ENCODE data around the gene QRICH2.

Gene QRICH2

DNA sequence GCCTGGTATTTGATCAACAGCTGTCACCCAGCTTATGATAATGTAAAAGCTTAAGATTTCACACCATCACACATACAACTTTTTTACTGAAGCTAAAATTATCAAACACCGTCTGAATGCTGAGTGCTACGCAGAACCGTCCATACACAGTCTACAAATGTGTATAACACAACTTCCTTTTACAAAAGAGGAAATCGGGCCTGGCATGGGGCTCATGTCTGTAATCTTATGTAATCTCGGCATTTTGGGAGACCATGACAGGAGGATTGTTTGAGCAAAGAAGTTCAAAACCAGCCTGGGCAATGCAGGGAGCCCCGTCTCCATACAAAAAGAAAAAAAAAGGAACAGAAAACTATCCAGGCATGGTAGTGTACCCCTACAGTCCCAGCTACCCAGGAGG is 19.6 kb upstream of the QRICH2 start:
- no peak overlapping the region for H3K4me3 ChIP-seq (ENCODE audit: low read depth, low read length)
- TF ChIP-seq, protein P1, sequence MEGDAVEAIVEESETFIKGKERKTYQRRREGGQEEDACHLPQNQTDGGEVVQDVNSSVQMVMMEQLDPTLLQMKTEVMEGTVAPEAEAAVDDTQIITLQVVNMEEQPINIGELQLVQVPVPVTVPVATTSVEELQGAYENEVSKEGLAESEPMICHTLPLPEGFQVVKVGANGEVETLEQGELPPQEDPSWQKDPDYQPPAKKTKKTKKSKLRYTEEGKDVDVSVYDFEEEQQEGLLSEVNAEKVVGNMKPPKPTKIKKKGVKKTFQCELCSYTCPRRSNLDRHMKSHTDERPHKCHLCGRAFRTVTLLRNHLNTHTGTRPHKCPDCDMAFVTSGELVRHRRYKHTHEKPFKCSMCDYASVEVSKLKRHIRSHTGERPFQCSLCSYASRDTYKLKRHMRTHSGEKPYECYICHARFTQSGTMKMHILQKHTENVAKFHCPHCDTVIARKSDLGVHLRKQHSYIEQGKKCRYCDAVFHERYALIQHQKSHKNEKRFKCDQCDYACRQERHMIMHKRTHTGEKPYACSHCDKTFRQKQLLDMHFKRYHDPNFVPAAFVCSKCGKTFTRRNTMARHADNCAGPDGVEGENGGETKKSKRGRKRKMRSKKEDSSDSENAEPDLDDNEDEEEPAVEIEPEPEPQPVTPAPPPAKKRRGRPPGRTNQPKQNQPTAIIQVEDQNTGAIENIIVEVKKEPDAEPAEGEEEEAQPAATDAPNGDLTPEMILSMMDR (IDR thresholded peaks at IDR 0.05; ENCODE audit: borderline replicate concordance, insufficient read depth, low read depth, low read length) = no peak

DNA sequence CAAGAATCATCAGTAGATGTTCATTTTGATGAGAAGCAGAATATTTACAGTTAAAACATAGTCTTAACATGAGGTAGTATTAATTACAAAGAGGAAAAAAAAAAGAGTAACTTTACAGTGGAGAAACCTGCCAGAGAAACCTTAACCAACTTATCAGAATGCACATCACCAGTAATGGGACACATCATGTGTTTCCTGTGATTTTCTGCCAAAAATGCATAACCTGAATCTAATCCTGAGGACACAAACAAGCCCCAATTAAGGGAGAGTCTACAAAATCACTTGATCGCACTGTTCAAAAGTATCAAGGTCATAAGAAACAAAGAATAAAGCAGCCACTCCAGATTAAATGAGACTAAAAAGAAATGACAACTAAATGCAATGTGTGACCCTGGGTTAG is 18.2 kb upstream of the QRICH2 start:
- TF ChIP-seq, protein P1 (IDR thresholded peaks at IDR 0.05; ENCODE audit: borderline replicate concordance, insufficient read depth, low read depth, low read length) = no peak
- H3K4me3 ChIP-seq (ENCODE audit: low read depth, low read length) = no peak overlapping the region

DNA sequence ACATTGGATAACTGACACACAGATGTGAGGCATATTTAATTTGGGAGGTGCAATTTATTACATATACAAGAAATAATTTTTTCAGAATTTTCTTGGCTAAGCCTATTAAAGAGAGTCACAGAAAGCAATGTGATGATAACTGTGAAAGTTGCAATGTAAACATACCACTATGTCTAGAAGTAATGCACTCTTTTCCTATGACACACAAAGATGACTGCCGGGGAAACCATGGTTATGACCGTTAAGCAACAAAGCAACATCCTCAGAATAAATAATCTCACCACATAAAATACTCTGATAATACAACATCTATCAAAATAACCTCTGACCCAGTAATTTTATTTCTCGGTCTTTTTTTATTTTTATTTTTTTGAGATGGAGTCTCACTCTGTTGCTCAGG is 10.5 kb upstream of the QRICH2 start:
- no peak overlapping the region for H3K4me3 ChIP-seq (ENCODE audit: low read depth, low read length)
- TF ChIP-seq, protein P1 (IDR thresholded peaks at IDR 0.05; ENCODE audit: borderline replicate concordance, insufficient read depth, low read depth, low read length) = no peak

DNA sequence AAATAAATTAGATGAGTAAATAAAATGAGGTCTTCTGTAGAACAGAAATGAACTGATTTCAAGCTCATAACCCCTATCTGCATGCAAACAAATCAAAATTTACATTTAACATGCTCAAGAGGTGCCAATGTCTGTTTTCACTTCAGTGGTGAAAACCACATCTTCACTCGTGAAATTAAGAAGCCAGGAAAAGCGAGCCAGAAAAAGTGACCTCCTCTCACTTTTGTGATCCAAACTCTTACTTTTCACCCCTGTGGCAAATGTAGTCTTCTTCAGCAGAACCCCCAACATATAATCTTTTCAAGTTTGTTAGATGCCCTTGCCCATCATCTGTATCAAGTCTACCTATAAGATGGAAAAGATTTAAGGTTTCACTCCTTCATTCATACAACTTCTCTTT is 9.5 kb upstream of the QRICH2 start:
- TF ChIP-seq, protein P1 (IDR thresholded peaks at IDR 0.05; ENCODE audit: borderline replicate concordance, insufficient read depth, low read depth, low read length) = no peak
- H3K4me3 ChIP-seq (ENCODE audit: low read depth, low read length) = no peak overlapping the region

DNA sequence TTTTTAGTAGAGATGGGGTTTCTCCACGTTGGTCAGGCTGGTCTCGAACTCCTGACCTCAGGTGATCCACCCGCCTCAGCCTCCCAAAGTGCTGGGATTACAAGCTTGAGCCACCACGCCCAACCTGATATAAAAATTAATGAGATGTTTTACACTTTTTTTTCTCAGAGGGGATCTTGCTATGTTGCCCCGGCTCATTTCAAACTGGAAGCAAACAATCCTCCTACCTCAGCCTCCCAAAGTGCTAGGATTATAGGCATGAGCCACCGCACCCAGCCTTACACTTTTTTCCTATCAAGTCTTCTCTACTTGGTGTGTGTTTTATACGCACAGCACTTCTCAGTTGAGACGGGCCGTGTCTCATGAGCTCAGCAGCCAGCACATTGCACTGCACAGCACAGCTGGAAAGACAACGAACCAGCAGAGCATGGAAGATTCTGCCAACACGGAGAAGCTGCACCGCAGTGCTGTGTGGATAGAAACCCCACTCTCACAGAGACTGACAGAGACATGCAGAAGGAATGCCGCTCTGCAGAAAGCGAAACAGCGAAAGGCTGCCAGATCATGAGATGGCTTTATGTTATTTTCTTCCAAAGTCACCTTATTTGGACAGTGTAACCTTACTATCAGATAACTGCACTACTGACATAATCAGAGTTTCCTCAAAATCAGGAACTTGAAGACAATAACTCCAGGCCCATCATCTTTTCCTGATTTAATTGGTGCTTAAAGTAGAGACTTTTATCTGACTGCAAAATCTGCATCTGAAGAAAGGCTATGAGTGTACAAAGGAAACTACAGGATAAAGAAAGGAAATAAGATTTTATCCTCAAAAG is 6.5 kb upstream of the QRICH2 start:
- TF ChIP-seq, protein P1 (IDR thresholded peaks at IDR 0.05; ENCODE audit: borderline replicate concordance, insufficient read depth, low read depth, low read length) = no peak
- no peak overlapping the region for H3K4me3 ChIP-seq (ENCODE audit: low read depth, low read length)

DNA sequence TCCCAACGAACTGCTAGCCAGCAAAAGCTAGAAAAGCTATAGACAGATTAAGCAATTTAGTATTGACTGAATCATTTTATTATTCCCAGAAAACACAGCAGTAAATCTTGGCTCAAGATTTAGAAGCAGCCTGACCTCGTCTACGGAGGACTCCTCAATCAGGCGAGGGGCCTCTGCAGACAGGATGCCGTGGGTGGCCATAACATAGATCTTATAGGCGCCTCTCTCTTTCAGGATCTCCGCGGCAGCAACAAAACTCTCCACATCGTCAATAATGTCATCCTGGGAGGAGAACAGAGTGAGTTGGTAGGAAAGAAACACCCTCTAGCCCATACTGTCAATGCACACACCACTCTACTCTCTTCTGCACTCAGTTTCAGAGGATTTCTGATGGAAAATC is 4.7 kb upstream of the QRICH2 start:
- TF ChIP-seq, protein P1 (IDR thresholded peaks at IDR 0.05; ENCODE audit: borderline replicate concordance, insufficient read depth, low read depth, low read length) = no peak
- H3K4me3 ChIP-seq (ENCODE audit: low read depth, low read length) = no peak overlapping the region

DNA sequence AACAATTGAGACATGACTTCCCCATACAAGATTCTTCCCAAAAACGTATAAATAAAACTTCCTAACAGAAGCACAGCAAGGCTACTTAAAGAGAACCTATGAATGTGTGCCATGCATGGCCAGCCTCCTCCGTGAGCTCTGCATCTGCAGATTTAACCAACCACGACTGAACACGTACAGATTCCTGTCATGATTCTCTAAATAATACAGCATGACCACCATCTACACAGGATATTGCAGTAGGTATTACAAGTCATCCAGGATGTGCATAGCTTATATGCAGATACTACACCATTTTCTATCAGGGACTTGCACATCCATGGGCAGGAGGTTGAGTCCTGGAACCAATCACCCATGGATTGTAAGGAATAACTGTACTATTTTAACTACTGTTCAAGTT is 1.4 kb upstream of the QRICH2 start:
- TF ChIP-seq, protein P1 (IDR thresholded peaks at IDR 0.05; ENCODE audit: borderline replicate concordance, insufficient read depth, low read depth, low read length) = no peak
- H3K4me3 ChIP-seq (ENCODE audit: low read depth, low read length) = no peak overlapping the region

Measured in GM12875 (cell line).